Activated CD4-positive, CD25-positive, alpha-beta regulatory T cell (primary cell): Measurements from ENCODE around the gene CRB3.

ENCODE experiments used
- DNase-seq, 4 experiments: peaks; one replicate each; lab custom pipeline; 2025; lab: John Stamatoyannopoulos, UW

CRB3 gene

GRCh38 chr19:6466526-6467248, 2.6 kb downstream of the CRB3 start:
- DNase-seq = no peak

GRCh38 chr19:6467384-6467783, 3.3 kb downstream of the CRB3 start:
- DNase-seq = no peak

GRCh38 chr19:6470173-6470572, 6.1 kb downstream of the CRB3 start:
- no peak for DNase-seq

GRCh38 chr19:6471076-6471475, 7.0 kb downstream of the CRB3 start:
- no peak for DNase-seq

GRCh38 chr19:6472713-6473112, 8.6 kb downstream of the CRB3 start:
- DNase-seq = no peak

GRCh38 chr19:6473647-6474046, 9.6 kb downstream of the CRB3 start:
- no peak for DNase-seq

GRCh38 chr19:6475321-6476108, 11.4 kb downstream of the CRB3 start:
- no peak for DNase-seq

- peak; percentile 15 to 52 (median 18) for DNase-seq
These were observed 12.3 kb downstream of the CRB3 start for GRCh38 chr19:6476155-6476895.

GRCh38 chr19:6476896-6477431, 12.9 kb downstream of the CRB3 start:
- DNase-seq = no peak

GRCh38 chr19:6478815-6479214, 14.7 kb downstream of the CRB3 start:
- no peak for DNase-seq

- no peak for DNase-seq
These were observed 15.8 kb downstream of the CRB3 start for GRCh38 chr19:6479836-6480398.

- DNase-seq = no peak
These were observed 16.9 kb downstream of the CRB3 start for GRCh38 chr19:6480848-6481415.

- peak in 3 of 4 experiments; percentile 47 to 69 (median 49) for DNase-seq
These were observed 17.7 kb downstream of the CRB3 start, which contains the start of gene DENND1C for GRCh38 chr19:6481541-6482342. TSS of gene DENND1C (minus strand) at chr19:6481787. CDS start at chr19:6481695, 92 bp downstream.

- no peak for DNase-seq
These were observed 18.2 kb downstream of the CRB3 start for GRCh38 chr19:6482343-6482686.

- DNase-seq = no peak
These were observed 19.2 kb downstream of the CRB3 start for GRCh38 chr19:6483235-6483634.

- no peak for DNase-seq
These were observed 20.2 kb downstream of the CRB3 start for GRCh38 chr19:6484230-6484629.

GRCh38 chr19:6484831-6485230, 20.8 kb downstream of the CRB3 start:
- DNase-seq = no peak

- DNase-seq = no peak
These were observed 25.4 kb downstream of the CRB3 start for GRCh38 chr19:6489278-6490061.

GRCh38 chr19:6490134-6490533, 26.1 kb downstream of the CRB3 start:
- no peak for DNase-seq
